Neural crest cell (in vitro differentiated cells): Measurements from ENCODE around the gene GABBR2. TPM values are rescaled to one million over a fixed set of nuclear protein-coding genes. Genes with fewer than 3 reads are reported as not detected.

Experiments
- DNase-seq: peaks from one replicate; pipeline ENCODE4 v3.0.0; 2021; ENCODE audit warnings: low read depth, mixed read lengths, low spot score
- H3K27ac Mint-ChIP-seq: one replicate; pipeline ENCODE4 v1.8.0; 2021; ENCODE audit warnings: mild to moderate bottlenecking, mixed read lengths; ENCODE audit not compliant: unreplicated experiment
- H3K27me3 Mint-ChIP-seq: 2 replicates; pipeline ENCODE4 v1.8.0; 2021; ENCODE audit warnings: low read depth, mild to moderate bottlenecking, mixed read lengths
- H3K36me3 Mint-ChIP-seq: 2 replicates; pipeline ENCODE4 v1.8.0; 2021; ENCODE audit warnings: low read depth, mild to moderate bottlenecking, mixed read lengths
- H3K4me1 Mint-ChIP-seq: 2 replicates; pipeline ENCODE4 v1.8.0; 2021; ENCODE audit warnings: mixed read lengths
- H3K4me3 Mint-ChIP-seq: one replicate; pipeline ENCODE4 v1.8.0; 2021; ENCODE audit warnings: mild to moderate bottlenecking, mixed read lengths
- H3K9me3 Mint-ChIP-seq: 2 replicates; pipeline ENCODE4 v1.8.0; 2021; ENCODE audit warnings: mixed read lengths
- CTCF ChIP-seq: fragments of 200-600 bp; sonication (generic); conservative IDR thresholded peaks from 2 replicates; pipeline ENCODE4 v1.5.0; 2021; ENCODE audit warnings: antibody characterized with exemption, mild to moderate bottlenecking
- total RNA-seq: library from RNA; stranded (reverse); gene quantifications from 2 replicates; pipeline ENCODE4 v1.2.1, GENCODE V29; 2021

GABBR2 gene
- total RNA-seq, 1 donor from 2014 or later: 0.84 TPM

- H3K4me3 Mint-ChIP-seq: no peak overlapping the region
- TF ChIP-seq CTCF: no peak
- H3K27ac Mint-ChIP-seq: no peak overlapping the region
- no peaks in the 10 kb centered on the region for H3K9me3 Mint-ChIP-seq
- peaks cover 11% of the 10 kb centered on the region for H3K27me3 Mint-ChIP-seq
- H3K36me3 Mint-ChIP-seq: no peaks in the 10 kb centered on the region
- H3K4me1 Mint-ChIP-seq: peaks cover under 1% of the 10 kb centered on the region
- DNase-seq: no peak
Observed at GRCh38 chr9:98264516-98264915, 444.2 kb downstream of the GABBR2 start.

- Mint-ChIP-seq H3K27ac (no peak overlapping the region), H3K36me3 (no peaks in the 10 kb centered on the region), H3K4me3 (no peak overlapping the region), H3K4me1 (no peaks in the 10 kb centered on the region), H3K9me3 (no peaks in the 10 kb centered on the region), H3K27me3 (peaks cover 11% of the 10 kb centered on the region)
- DNase-seq: peak; percentile 79
- TF ChIP-seq CTCF: peak; percentile 94
Observed at GRCh38 chr9:98263482-98264357, 445.0 kb downstream of the GABBR2 start.

GRCh38 chr9:98263080-98263479 lies 445.7 kb downstream of the GABBR2 start:
- no peak for DNase-seq
- no peak overlapping the region for H3K27ac Mint-ChIP-seq
- H3K27me3 Mint-ChIP-seq: peaks cover 11% of the 10 kb centered on the region
- no peaks in the 10 kb centered on the region for H3K36me3 Mint-ChIP-seq
- H3K4me1 Mint-ChIP-seq: no peaks in the 10 kb centered on the region
- H3K4me3 Mint-ChIP-seq: no peak overlapping the region
- no peak for TF ChIP-seq CTCF
- no peaks in the 10 kb centered on the region for H3K9me3 Mint-ChIP-seq

GRCh38 chr9:98262056-98262455 lies 446.7 kb downstream of the GABBR2 start:
- no peak for DNase-seq
- H3K9me3 Mint-ChIP-seq: no peaks in the 10 kb centered on the region
- no peaks in the 10 kb centered on the region for H3K4me1 Mint-ChIP-seq
- H3K27ac Mint-ChIP-seq: no peak overlapping the region
- no peak for TF ChIP-seq CTCF
- H3K36me3 Mint-ChIP-seq: no peaks in the 10 kb centered on the region
- H3K27me3 Mint-ChIP-seq: peaks cover 11% of the 10 kb centered on the region
- H3K4me3 Mint-ChIP-seq: no peak overlapping the region

- DNase-seq: no peak
- H3K9me3 Mint-ChIP-seq: no peaks in the 10 kb centered on the region
- H3K27me3 Mint-ChIP-seq: peaks cover 12% of the 10 kb centered on the region
- no peak for TF ChIP-seq CTCF
- H3K36me3 Mint-ChIP-seq: no peaks in the 10 kb centered on the region
- H3K27ac Mint-ChIP-seq: no peak overlapping the region
- no peak overlapping the region for H3K4me3 Mint-ChIP-seq
- peaks cover 6% of the 10 kb centered on the region for H3K4me1 Mint-ChIP-seq
Observed at GRCh38 chr9:98260635-98261034, 448.1 kb downstream of the GABBR2 start.
